ENCODE results near the gene TLK1. TPM values are rescaled to one million over a fixed set of nuclear protein-coding genes. Genes with fewer than 3 reads are reported as not detected.

The TLK1 gene
- total RNA-seq, 2 experiments from 2014 or later = 53.9 to 56.0 TPM

GRCh38 chr2:171180229-171180930, 19.7 kb upstream of the TLK1 start:
- no peaks in the 10 kb centered on the region for H3K9me3 Mint-ChIP-seq
- intact Hi-C loops (cut with micrococcal nuclease) = no loop called here
- POLR2A ChIA-PET = no interaction called here

DNA sequence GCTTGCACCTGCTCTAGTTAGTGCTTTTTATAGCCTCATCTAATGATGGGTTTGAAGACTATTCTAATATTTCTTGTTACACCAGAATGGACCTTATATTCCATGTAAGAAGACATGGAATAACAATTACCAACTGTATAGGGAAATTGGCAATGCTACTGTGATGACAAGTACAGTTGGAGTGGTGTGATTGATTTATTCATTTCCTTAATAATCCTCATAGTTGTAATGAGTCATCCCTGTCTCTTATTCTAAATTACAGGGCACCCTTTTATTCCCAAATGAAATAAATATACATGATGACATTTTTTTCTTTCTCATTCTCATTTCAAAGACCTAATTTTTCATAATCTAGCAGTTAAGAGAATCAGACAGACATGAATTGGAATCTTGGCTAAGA, 18.3 kb upstream of the TLK1 start:
- ChIA-PET CTCF (interaction anchor here (1.4 kb wide), 1 partner anchor 14 kb away, joined by 5 read pairs; no protein-coding TSS in a partner anchor), POLR2A (interaction anchor here (0.6 kb wide), 1 partner anchor 194 kb away, joined by 3 read pairs; no protein-coding TSS in a partner anchor)
- H3K4me1 Mint-ChIP-seq (ENCODE audit: low read depth) = peaks cover 9% of the 10 kb centered on the region

More at GRCh38 chr2:171180229-171180930, 19.7 kb upstream of the TLK1 start:
- DNase-seq (no peak), ATAC-seq (peak; percentile 34)
- Mint-ChIP-seq H3K27me3 (peaks cover 2% of the 10 kb centered on the region), H3K36me3 (ENCODE audit: low read depth) (no peaks in the 10 kb centered on the region), H3K4me3 (no peak overlapping the region), H3K27ac (no peak overlapping the region), H3K4me1 (ENCODE audit: low read depth) (peaks cover 9% of the 10 kb centered on the region)
- CTCF ChIA-PET = interaction anchor here (1.4 kb wide), 1 partner anchor 13 kb away, joined by 5 read pairs; no protein-coding TSS in a partner anchor
- TF ChIP-seq, protein P1, sequence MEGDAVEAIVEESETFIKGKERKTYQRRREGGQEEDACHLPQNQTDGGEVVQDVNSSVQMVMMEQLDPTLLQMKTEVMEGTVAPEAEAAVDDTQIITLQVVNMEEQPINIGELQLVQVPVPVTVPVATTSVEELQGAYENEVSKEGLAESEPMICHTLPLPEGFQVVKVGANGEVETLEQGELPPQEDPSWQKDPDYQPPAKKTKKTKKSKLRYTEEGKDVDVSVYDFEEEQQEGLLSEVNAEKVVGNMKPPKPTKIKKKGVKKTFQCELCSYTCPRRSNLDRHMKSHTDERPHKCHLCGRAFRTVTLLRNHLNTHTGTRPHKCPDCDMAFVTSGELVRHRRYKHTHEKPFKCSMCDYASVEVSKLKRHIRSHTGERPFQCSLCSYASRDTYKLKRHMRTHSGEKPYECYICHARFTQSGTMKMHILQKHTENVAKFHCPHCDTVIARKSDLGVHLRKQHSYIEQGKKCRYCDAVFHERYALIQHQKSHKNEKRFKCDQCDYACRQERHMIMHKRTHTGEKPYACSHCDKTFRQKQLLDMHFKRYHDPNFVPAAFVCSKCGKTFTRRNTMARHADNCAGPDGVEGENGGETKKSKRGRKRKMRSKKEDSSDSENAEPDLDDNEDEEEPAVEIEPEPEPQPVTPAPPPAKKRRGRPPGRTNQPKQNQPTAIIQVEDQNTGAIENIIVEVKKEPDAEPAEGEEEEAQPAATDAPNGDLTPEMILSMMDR (IDR thresholded peaks at IDR 0.05) = no peak

GRCh38 chr2:171176516-171176915, 15.8 kb upstream of the TLK1 start:
- ATAC-seq (no peak), DNase-seq (no peak)
- TF ChIP-seq, protein P1 (IDR thresholded peaks at IDR 0.05) = no peak
- Mint-ChIP-seq H3K27ac (no peak overlapping the region), H3K36me3 (ENCODE audit: low read depth) (no peaks in the 10 kb centered on the region), H3K4me3 (no peak overlapping the region), H3K4me1 (ENCODE audit: low read depth) (peaks cover 11% of the 10 kb centered on the region), H3K27me3 (no peaks in the 10 kb centered on the region), H3K9me3 (peaks cover 3% of the 10 kb centered on the region)
- CTCF ChIA-PET = no interaction called here
- intact Hi-C loops (cut with micrococcal nuclease) = no loop called here
- POLR2A ChIA-PET = no interaction called here

More for the DNA sequence above, 18.3 kb upstream of the TLK1 start:
- intact Hi-C loops (cut with micrococcal nuclease) = no loop called here
- DNase-seq (no peak), ATAC-seq (no peak)
- TF ChIP-seq, protein P1 (IDR thresholded peaks at IDR 0.05) = no peak
- Mint-ChIP-seq H3K27ac (no peak overlapping the region), H3K27me3 (peaks cover 2% of the 10 kb centered on the region), H3K36me3 (ENCODE audit: low read depth) (no peaks in the 10 kb centered on the region), H3K4me3 (no peak overlapping the region), H3K9me3 (no peaks in the 10 kb centered on the region)

- intact Hi-C loops (cut with micrococcal nuclease) = no loop called here
- H3K27me3 Mint-ChIP-seq = no peaks in the 10 kb centered on the region
- TF ChIP-seq, protein P1 (IDR thresholded peaks at IDR 0.05) = no peak
- H3K4me1 Mint-ChIP-seq (ENCODE audit: low read depth) = peaks cover 2% of the 10 kb centered on the region
- DNase-seq (no peak), ATAC-seq (no peak)
- POLR2A ChIA-PET = no interaction called here
- no peak overlapping the region for H3K4me3 Mint-ChIP-seq
- CTCF ChIA-PET = interaction anchor here (1.1 kb wide), 1 partner anchor 9 kb away, joined by 6 read pairs; no protein-coding TSS in a partner anchor
- H3K27ac Mint-ChIP-seq = no peak overlapping the region
- peaks cover 3% of the 10 kb centered on the region for H3K9me3 Mint-ChIP-seq
- no peaks in the 10 kb centered on the region for H3K36me3 Mint-ChIP-seq (ENCODE audit: low read depth)
Observed at GRCh38 chr2:171174075-171174474, 13.4 kb upstream of the TLK1 start.

GRCh38 chr2:171173087-171173486, 12.4 kb upstream of the TLK1 start:
- intact Hi-C loops (cut with micrococcal nuclease) = no loop called here
- POLR2A ChIA-PET = interaction anchor here (0.6 kb wide), 1 partner anchor 242 kb away, joined by 3 read pairs; no protein-coding TSS in a partner anchor
- peak; percentile 81 for ATAC-seq

More at GRCh38 chr2:171173087-171173486, 12.4 kb upstream of the TLK1 start:
- Mint-ChIP-seq H3K9me3 (peaks cover 3% of the 10 kb centered on the region), H3K4me3 (no peak overlapping the region), H3K4me1 (ENCODE audit: low read depth) (peaks cover 2% of the 10 kb centered on the region), H3K27me3 (peaks cover 1% of the 10 kb centered on the region), H3K27ac (no peak overlapping the region), H3K36me3 (ENCODE audit: low read depth) (no peaks in the 10 kb centered on the region)
- CTCF ChIA-PET = no interaction called here
- TF ChIP-seq, protein P1 (IDR thresholded peaks at IDR 0.05) = no peak
- DNase-seq = peak; percentile 19
